Transverse colon (tissue), 4 donors: ENCODE results near the gene TMEM138. TPM values are rescaled to one million over a fixed set of nuclear protein-coding genes. Genes with fewer than 3 reads are reported as not detected.

ENCODE experiments used
- DNase-seq: peaks from one replicate; pipeline ENCODE4 v3.0.0-alpha.2; 2019
- H3K27ac ChIP-seq, 4 donors: fragments of 200-600 bp; sonication (generic); 2 replicates each; pipeline ENCODE4 v1.5.1; 2016 to 2018; ENCODE audit warnings: inconsistent platforms in 4 of 4
- H3K27me3 ChIP-seq: fragments of 200-600 bp; sonication (generic); 2 replicates; pipeline ENCODE4 v1.5.1; 2017; ENCODE audit warnings: inconsistent platforms
- H3K36me3 ChIP-seq, 4 donors: fragments of 200-600 bp; sonication (generic); 2 replicates each; pipeline ENCODE4 v1.5.1; 2017 to 2019; ENCODE audit warnings: inconsistent platforms in 4 of 4
- H3K4me1 ChIP-seq, 4 donors: fragments of 200-600 bp; sonication (generic); 2 replicates each; pipeline ENCODE4 v1.5.1; 2017 to 2020; ENCODE audit warnings: inconsistent platforms in 4 of 4
- H3K4me3 ChIP-seq, 4 donors: fragments of 200-600 bp; sonication (generic); 1 replicate in 1 of 4; 2 replicates in 3 of 4; pipeline versions ENCODE4 v1.5.1 to v1.6.1; 2017 to 2019; ENCODE audit warnings: inconsistent platforms in 4 of 4
- H3K9me3 ChIP-seq, 2 donors: fragments of 200-600 bp; sonication (generic); 2 replicates each; pipeline ENCODE4 v1.5.1; 2017 to 2019; ENCODE audit warnings: inconsistent platforms in 2 of 2
- CTCF ChIP-seq, 5 experiments: fragments of 200-600 bp in 3 of 5; fragments of 450-650 bp in 2 of 5; sonication (generic) in 3 of 5; IDR thresholded peaks; 1 replicate in 2 of 5; 2 replicates in 3 of 5; pipeline ENCODE4 v1.5.1; 2016 to 2017; ENCODE audit warnings: antibody characterized with exemption in 5 of 5, inconsistent platforms in 3 of 5, mild to moderate bottlenecking in 2 of 5, moderate library complexity in 1 of 5
- EP300 ChIP-seq: sonication (generic); formaldehyde crosslinking; IDR thresholded peaks from one replicate; pipeline ENCODE4 v1.6.1; 2017; ENCODE audit warnings: antibody characterized with exemption, low read depth
- POLR2A ChIP-seq: fragments of 450-650 bp; IDR thresholded peaks from one replicate; pipeline ENCODE4 v1.6.1; 2016; ENCODE audit warnings: antibody characterized with exemption, mild to moderate bottlenecking, moderate library complexity
- POLR2AphosphoS5 ChIP-seq, 3 donors: sonication (generic); formaldehyde crosslinking; IDR thresholded peaks; one replicate each; pipeline ENCODE4 v1.6.1; 2016; ENCODE audit warnings: antibody characterized with exemption in 3 of 3
- WGBS, 2 donors: methylation state at CpG; one replicate each; pipeline ENCODE4 v1.1.5; 2018; ENCODE audit warnings: low coverage in 1 of 2; 5-methylcytosine and 5-hydroxymethylcytosine counted together
- in situ Hi-C, 4 donors: fragments of 200-750 bp; cut with MboI; loops; one replicate each; pipeline versions ENCODE4 v1.15.0 to v1.15.1; 2017; ENCODE audit warnings: low sequenced_read_pairs in 3 of 4, low pct_ligation_motif_present in 1 of 4, low pct_unique_long_range_greater_than_20kb in 1 of 4
- intact Hi-C: fragments of 100-400 bp; cut with DNase I; formaldehyde crosslinking; loops from one replicate; pipeline ENCODE4 v1.15.1; 2023; ENCODE audit warnings: low total_unique reads
- total RNA-seq, 4 donors: library from RNA; depleted of rRNA; stranded (reverse); fragments of >200 nt; gene quantifications; one replicate each; pipeline ENCODE4 v1.1.0, GENCODE V29; 2016

The TMEM138 gene
- total RNA-seq, 4 donors from 2014 or later, result 27.9 to 51.6 (median 35.6) TPM

DNA sequence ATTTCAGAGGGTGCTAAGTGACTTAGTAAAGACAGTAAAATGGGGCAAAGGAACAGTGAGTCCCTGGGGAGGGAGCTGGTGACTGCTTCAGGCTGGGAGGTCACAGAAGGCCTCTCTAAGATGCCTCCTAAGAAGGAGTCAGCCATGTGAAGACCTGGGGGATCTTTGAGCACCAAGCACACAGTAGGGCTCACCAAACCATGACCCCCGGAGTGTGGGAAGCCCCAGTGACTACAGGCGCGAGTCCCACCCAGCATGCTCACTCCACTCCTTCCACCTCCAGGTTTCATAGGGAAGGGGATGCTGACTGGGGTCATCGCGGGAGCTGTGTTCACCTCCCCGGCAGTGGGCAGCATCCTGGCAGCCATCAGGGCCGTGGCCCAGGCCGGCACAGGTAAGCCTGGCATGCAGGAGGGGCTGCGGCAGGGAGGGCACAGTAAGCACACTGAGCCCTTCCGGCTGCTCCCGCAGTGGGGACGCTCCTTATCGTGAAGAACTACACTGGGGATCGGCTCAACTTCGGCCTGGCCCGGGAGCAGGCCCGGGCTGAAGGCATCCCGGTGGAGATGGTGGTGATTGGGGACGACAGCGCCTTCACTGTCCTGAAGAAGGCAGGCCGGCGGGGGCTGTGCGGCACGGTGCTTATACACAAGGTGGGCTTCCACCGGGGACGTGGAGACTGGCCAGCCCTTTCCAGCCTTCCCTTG is 23.2 kb upstream of the TMEM138 start:
- DNase-seq, result no peak
- Histone ChIP-seq H3K4me3 (no peak overlapping the region), H3K9me3 (no peaks in the 10 kb centered on the region), H3K27me3 (no peaks in the 10 kb centered on the region), H3K27ac (no peak overlapping the region), H3K4me1 (peaks cover 0 to 15% (median 6%) of the 10 kb centered on the region in 4 donors), H3K36me3 (no peaks in the 10 kb centered on the region)
- 93% methylated on average over 25 of the region's 26 CpGs; no CpG with 5 or more reads in 1 of the 2 donors for WGBS, 2 donors
- intact Hi-C loops (no loop called here), in situ Hi-C loops (loop anchor here (5.0 to 25.0 kb wide), 3 partner anchors 46 to 502 kb away; partner anchors contain the start of gene CCDC86 (in 1 of the 4))
- no peak for TF ChIP-seq CTCF (IDR thresholded peaks at IDR 0.05)

GRCh38 chr11:61339490-61339878 is 22.7 kb upstream of the TMEM138 start:
- 79 to 92% methylated on average over 4 of the region's 4 CpGs for WGBS, 2 donors
- Histone ChIP-seq H3K36me3 (no peaks in the 10 kb centered on the region), H3K4me3 (no peak overlapping the region), H3K27me3 (no peaks in the 10 kb centered on the region), H3K4me1 (peaks cover 0 to 13% (median 4%) of the 10 kb centered on the region in 4 donors), H3K27ac (no peak overlapping the region), H3K9me3 (no peaks in the 10 kb centered on the region)
- no peak for DNase-seq
- in situ Hi-C loops (loop anchor here (5.0 to 25.0 kb wide), 3 partner anchors 45 to 502 kb away; partner anchors contain the start of gene CCDC86 (in 1 of the 4)), intact Hi-C loops (no loop called here)
- no peak for TF ChIP-seq CTCF (IDR thresholded peaks at IDR 0.05)
- TF ChIP-seq POLR2AphosphoS5 (IDR thresholded peaks at IDR 0.05), result no peak
- no peak for TF ChIP-seq EP300
- no peak for TF ChIP-seq POLR2A

- peaks cover 0 to 8% (median 3%) of the 10 kb centered on the region in 4 donors for H3K4me1 ChIP-seq
- H3K36me3 ChIP-seq, result no peaks in the 10 kb centered on the region
- intact Hi-C loops (no loop called here), in situ Hi-C loops (loop anchor here in 1 of 4 donors (25.0 kb wide), 1 partner anchor 504 kb away; the partner anchor contains the start of gene CCDC86)
- DNase-seq, result no peak
- no peaks in the 10 kb centered on the region for H3K27me3 ChIP-seq
- no peak overlapping the region for H3K4me3 ChIP-seq
- H3K27ac ChIP-seq, result no peak overlapping the region
- 100% methylated on average over 2 of the region's 2 CpGs for WGBS, 2 donors
- TF ChIP-seq POLR2A (no peak), EP300 (no peak), POLR2AphosphoS5 (IDR thresholded peaks at IDR 0.05) (no peak), CTCF (IDR thresholded peaks at IDR 0.05) (no peak)
- no peaks in the 10 kb centered on the region for H3K9me3 ChIP-seq
Measured at GRCh38 chr11:61340979-61341378, 21.2 kb upstream of the TMEM138 start.

DNA sequence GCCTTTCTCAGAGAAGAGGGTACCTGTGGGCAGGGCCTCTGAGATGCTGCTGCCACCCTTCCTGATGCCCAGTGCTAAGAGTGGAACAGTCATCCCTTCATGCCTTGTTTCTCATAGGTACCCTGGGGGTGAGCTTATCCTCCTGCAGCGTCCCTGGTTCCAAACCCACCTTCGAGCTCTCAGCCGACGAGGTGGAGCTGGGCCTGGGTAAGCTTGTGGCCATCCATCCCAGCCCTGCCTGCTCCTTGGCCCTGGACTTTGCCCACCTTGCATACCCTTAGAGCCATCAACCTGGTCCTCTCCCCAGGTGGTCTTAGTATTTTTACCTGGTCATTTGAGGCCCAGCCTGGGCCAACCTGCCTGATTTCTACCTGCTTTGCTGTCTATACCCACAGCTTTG is 20.5 kb upstream of the TMEM138 start:
- Histone ChIP-seq H3K27ac (no peak overlapping the region), H3K4me1 (peaks cover 0 to 10% (median 4%) of the 10 kb centered on the region in 4 donors), H3K36me3 (no peaks in the 10 kb centered on the region), H3K9me3 (no peaks in the 10 kb centered on the region), H3K4me3 (no peak overlapping the region), H3K27me3 (no peaks in the 10 kb centered on the region)
- DNase-seq, result no peak
- no peak for TF ChIP-seq POLR2A
- intact Hi-C loops (no loop called here), in situ Hi-C loops (loop anchor here in 1 of 4 donors (25.0 kb wide), 1 partner anchor 504 kb away; the partner anchor contains the start of gene CCDC86)
- 100% methylated on average over 4 of the region's 4 CpGs; no CpG with 5 or more reads in 1 of the 2 donors for WGBS, 2 donors
